A673 (cell line): ENCODE data around the gene BEST2.

Experiments used
- CTCF ChIP-seq: fragments of 300-800, 200-600 bp; sonication (generic); conservative IDR thresholded peaks from 2 replicates; pipeline ENCODE4 v1.5.1; 2017; ENCODE audit warnings: low read depth, mild to moderate bottlenecking, antibody characterized with exemption, low read length, moderate library complexity, mixed read lengths
- EZH2 ChIP-seq: fragments of 200-600 bp; sonication (generic); IDR thresholded peaks from 2 replicates; pipeline ENCODE4 v1.6.1; 2017; ENCODE audit warnings: borderline replicate concordance, low read depth, mild to moderate bottlenecking, mixed read lengths, antibody characterized with exemption, low read length; ENCODE audit not compliant: poor library complexity, severe bottlenecking

- TF ChIP-seq CTCF (no peak), EZH2 (no peak)
Observed at GRCh38 chr19:12791345-12792050, 39.9 kb downstream of the BEST2 start, which contains the start of gene JUNB.
